Esophagus muscularis mucosa (tissue), 4 donors: ENCODE measurements around the gene SLC6A2.

Experiments
- CTCF ChIP-seq, 3 experiments: fragments of 200-600 bp in 2 of 3; fragments of 450-650 bp in 1 of 3; sonication (generic) in 2 of 3; IDR thresholded peaks; one replicate each; pipeline ENCODE4 v1.5.1; 2017 to 2019; ENCODE audit warnings: antibody characterized with exemption in 3 of 3, mild to moderate bottlenecking in 2 of 3, moderate library complexity in 1 of 3
- EP300 ChIP-seq: sonication (generic); formaldehyde crosslinking; IDR thresholded peaks from one replicate; pipeline ENCODE4 v1.6.1; 2017; ENCODE audit warnings: antibody characterized with exemption
- POLR2A ChIP-seq: fragments of 450-650 bp; IDR thresholded peaks from one replicate; pipeline ENCODE4 v1.6.1; 2017; ENCODE audit warnings: antibody characterized with exemption, moderate library complexity, mild to moderate bottlenecking, low read depth
- POLR2AphosphoS5 ChIP-seq, 2 donors: sonication (generic); formaldehyde crosslinking; IDR thresholded peaks; one replicate each; pipeline ENCODE4 v1.6.1; 2017; ENCODE audit warnings: antibody characterized with exemption in 2 of 2

DNA sequence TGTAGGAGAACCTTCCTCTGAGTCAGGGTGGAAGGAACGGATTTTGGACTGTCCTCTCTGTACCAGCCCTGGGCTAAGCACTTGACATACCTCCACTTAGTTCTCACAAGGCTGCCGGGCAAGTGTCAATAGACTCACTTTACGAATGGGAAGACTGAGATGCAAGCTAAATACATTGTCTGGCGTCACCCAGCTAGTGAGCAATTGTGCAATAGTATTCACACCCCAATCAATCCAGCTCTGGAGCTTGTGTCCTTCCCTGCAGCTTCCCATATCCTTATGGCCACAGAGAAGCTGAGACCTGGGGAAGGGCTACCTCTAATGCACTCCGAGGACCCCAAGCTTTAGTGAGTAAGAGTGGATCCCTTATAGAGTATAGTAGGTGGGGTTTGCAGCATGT is 39.8 kb downstream of the SLC6A2 start:
- TF ChIP-seq CTCF (IDR thresholded peaks at IDR 0.05), result no peak
- TF ChIP-seq EP300, result no peak
- no peak for TF ChIP-seq POLR2AphosphoS5 (IDR thresholded peaks at IDR 0.05)
- no peak for TF ChIP-seq POLR2A
